ENCODE measurements around the gene PPA2. TPM values are rescaled to one million over a fixed set of nuclear protein-coding genes. Genes with fewer than 3 reads are reported as not detected.
A peak's percentile ranks its signal among the peaks of the same experiment; 100 is the strongest.

The PPA2 gene
- total RNA-seq, 6 donors from 2014 or later = 40.9 to 106 (median 60.9) TPM

GRCh38 chr4:105399532-105400161, 74.2 kb downstream of the PPA2 start:
- 84 to 91% methylated on average over 2 of the region's 2 CpGs for WGBS, 2 donors
- H3K27ac ChIP-seq = no peak overlapping the region
- peaks cover 0 to 29% (median 0%) of the 10 kb centered on the region in 4 donors for H3K36me3 ChIP-seq
- no peak overlapping the region for H3K4me3 ChIP-seq
- no peaks in the 10 kb centered on the region for H3K4me1 ChIP-seq
- DNase-seq (no peak), ATAC-seq (ENCODE audit: low FRiP score in 2 of 2) (no peak)
- TF ChIP-seq POLR2AphosphoS5 (IDR thresholded peaks at IDR 0.05) (no peak), POLR2A (IDR thresholded peaks at IDR 0.05) (no peak), EP300 (IDR thresholded peaks at IDR 0.05) (no peak)
- TF ChIP-seq, protein P1, sequence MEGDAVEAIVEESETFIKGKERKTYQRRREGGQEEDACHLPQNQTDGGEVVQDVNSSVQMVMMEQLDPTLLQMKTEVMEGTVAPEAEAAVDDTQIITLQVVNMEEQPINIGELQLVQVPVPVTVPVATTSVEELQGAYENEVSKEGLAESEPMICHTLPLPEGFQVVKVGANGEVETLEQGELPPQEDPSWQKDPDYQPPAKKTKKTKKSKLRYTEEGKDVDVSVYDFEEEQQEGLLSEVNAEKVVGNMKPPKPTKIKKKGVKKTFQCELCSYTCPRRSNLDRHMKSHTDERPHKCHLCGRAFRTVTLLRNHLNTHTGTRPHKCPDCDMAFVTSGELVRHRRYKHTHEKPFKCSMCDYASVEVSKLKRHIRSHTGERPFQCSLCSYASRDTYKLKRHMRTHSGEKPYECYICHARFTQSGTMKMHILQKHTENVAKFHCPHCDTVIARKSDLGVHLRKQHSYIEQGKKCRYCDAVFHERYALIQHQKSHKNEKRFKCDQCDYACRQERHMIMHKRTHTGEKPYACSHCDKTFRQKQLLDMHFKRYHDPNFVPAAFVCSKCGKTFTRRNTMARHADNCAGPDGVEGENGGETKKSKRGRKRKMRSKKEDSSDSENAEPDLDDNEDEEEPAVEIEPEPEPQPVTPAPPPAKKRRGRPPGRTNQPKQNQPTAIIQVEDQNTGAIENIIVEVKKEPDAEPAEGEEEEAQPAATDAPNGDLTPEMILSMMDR (IDR thresholded peaks at IDR 0.05) = no peak
- no peaks in the 10 kb centered on the region for H3K27me3 ChIP-seq
- H3K9me3 ChIP-seq = peaks cover 0 to 3% (median 0%) of the 10 kb centered on the region in 4 donors

GRCh38 chr4:105392858-105393257, 81.0 kb downstream of the PPA2 start:
- H3K27ac ChIP-seq = no peak overlapping the region
- H3K4me1 ChIP-seq = no peaks in the 10 kb centered on the region
- DNase-seq (no peak), ATAC-seq (ENCODE audit: low FRiP score in 2 of 2) (no peak)
- H3K4me3 ChIP-seq = no peak overlapping the region
- no peaks in the 10 kb centered on the region for H3K9me3 ChIP-seq
- H3K27me3 ChIP-seq = no peaks in the 10 kb centered on the region
- no peak for TF ChIP-seq POLR2AphosphoS5 (IDR thresholded peaks at IDR 0.05)
- TF ChIP-seq POLR2A (IDR thresholded peaks at IDR 0.05) = no peak
- no peak for TF ChIP-seq EP300 (IDR thresholded peaks at IDR 0.05)
- TF ChIP-seq, protein P1 (IDR thresholded peaks at IDR 0.05) = no peak
- peaks cover 0 to 35% (median 2%) of the 10 kb centered on the region in 4 donors for H3K36me3 ChIP-seq
- WGBS, 2 donors = 66 to 67% methylated on average over 4 of the region's 4 CpGs

DNA sequence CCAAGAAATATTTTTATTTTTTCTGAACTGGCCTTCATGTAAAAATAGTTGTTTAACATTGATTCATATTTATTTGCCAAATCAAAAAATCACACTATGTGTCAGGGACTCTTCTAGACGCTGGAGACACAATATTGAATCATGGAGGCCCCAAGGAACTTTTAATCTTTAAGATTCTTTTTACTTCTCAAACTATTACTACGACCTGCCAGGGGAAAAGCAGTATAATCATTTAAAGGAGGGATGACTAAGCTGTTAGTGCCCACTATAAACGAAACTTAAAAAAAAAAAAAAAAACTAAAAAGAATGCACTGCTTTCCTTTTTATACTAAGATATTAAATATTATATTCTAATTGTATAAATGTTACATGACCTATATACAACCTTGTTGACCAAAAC, 84.7 kb downstream of the PPA2 start:
- Histone ChIP-seq H3K9me3 (no peaks in the 10 kb centered on the region), H3K27ac (no peak overlapping the region), H3K4me1 (peaks cover 0 to 8% (median 0%) of the 10 kb centered on the region in 4 donors), H3K4me3 (no peak overlapping the region), H3K27me3 (no peaks in the 10 kb centered on the region), H3K36me3 (peaks cover 0 to 27% (median 5%) of the 10 kb centered on the region in 4 donors)
- ATAC-seq (ENCODE audit: low FRiP score in 2 of 2) = no peak
- no peak for DNase-seq
- WGBS, 2 donors = 80 to 85% methylated on average over 3 of the region's 3 CpGs
- no peak for TF ChIP-seq EP300 (IDR thresholded peaks at IDR 0.05)
- no peak for TF ChIP-seq POLR2A (IDR thresholded peaks at IDR 0.05)
- no peak for TF ChIP-seq POLR2AphosphoS5 (IDR thresholded peaks at IDR 0.05)
- TF ChIP-seq, protein P1 (IDR thresholded peaks at IDR 0.05) = no peak

GRCh38 chr4:105387466-105387865, 86.4 kb downstream of the PPA2 start:
- WGBS, 2 donors = 70% methylated on average over 5 of the region's 5 CpGs
- no peak for TF ChIP-seq POLR2A (IDR thresholded peaks at IDR 0.05)
- no peak for TF ChIP-seq POLR2AphosphoS5 (IDR thresholded peaks at IDR 0.05)
- TF ChIP-seq, protein P1 (IDR thresholded peaks at IDR 0.05) = no peak
- TF ChIP-seq EP300 (IDR thresholded peaks at IDR 0.05) = no peak
- no peak overlapping the region for H3K27ac ChIP-seq
- peaks cover 0 to 33% (median 4%) of the 10 kb centered on the region in 4 donors for H3K36me3 ChIP-seq
- no peaks in the 10 kb centered on the region for H3K9me3 ChIP-seq
- no peak overlapping the region for H3K4me3 ChIP-seq
- ATAC-seq (ENCODE audit: low FRiP score in 2 of 2) = no peak
- DNase-seq = no peak
- peaks cover 0 to 8% (median 0%) of the 10 kb centered on the region in 4 donors for H3K4me1 ChIP-seq
- H3K27me3 ChIP-seq = no peaks in the 10 kb centered on the region

DNA sequence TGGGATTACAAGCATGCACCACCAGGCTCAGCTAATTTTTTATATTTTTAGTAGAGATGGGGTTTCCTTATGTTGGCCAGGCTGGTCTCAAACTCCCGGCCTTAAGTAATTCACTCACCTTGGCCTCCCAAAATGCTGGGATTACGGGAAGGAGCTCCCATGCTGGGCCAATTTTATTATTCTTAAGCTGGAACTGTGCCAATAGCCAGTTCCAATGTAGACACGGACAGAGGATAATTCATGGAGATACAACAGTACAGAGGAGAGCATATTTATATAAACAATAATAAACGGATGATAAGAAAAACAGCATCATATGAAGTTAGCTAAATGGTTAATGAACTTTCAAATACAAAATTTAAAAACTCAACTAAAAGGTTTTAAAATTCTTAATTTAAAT, 87.8 kb downstream of the PPA2 start:
- H3K27ac ChIP-seq = peak overlapping the region in 1 of 4 donors; percentile 31
- no peak overlapping the region for H3K4me3 ChIP-seq
- H3K4me1 ChIP-seq = peaks cover 0 to 8% (median 0%) of the 10 kb centered on the region in 4 donors
- WGBS, 2 donors = 65 to 76% methylated on average over 4 of the region's 4 CpGs
- no peaks in the 10 kb centered on the region for H3K27me3 ChIP-seq
- peaks cover 0 to 30% (median 4%) of the 10 kb centered on the region in 4 donors for H3K36me3 ChIP-seq
- no peak for ATAC-seq (ENCODE audit: low FRiP score in 2 of 2)
- DNase-seq = no peak
- TF ChIP-seq POLR2A (IDR thresholded peaks at IDR 0.05) = no peak
- TF ChIP-seq POLR2AphosphoS5 (IDR thresholded peaks at IDR 0.05) = no peak
- TF ChIP-seq, protein P1 (IDR thresholded peaks at IDR 0.05) = no peak
- TF ChIP-seq EP300 (IDR thresholded peaks at IDR 0.05) = no peak
- H3K9me3 ChIP-seq = no peaks in the 10 kb centered on the region

All from upper lobe of left lung (tissue), 6 donors.